LHCN-M2 (cell line): Measurements from ENCODE around the gene ZFP69. TPM values are rescaled to one million over a fixed set of nuclear protein-coding genes. Genes with fewer than 3 reads are reported as not detected.

ENCODE experiments used
- DNase-seq: peaks from one replicate; pipeline ENCODE4 v3.0.0-alpha.2; 2012; ENCODE audit warnings: low read depth
- total RNA-seq: library from RNA; depleted of rRNA; stranded (reverse); fragments of >200 nt; gene quantifications from 2 replicates; pipeline ENCODE4 v1.2.3, GENCODE V29; 2014; rRNA removed

Gene ZFP69
- total RNA-seq, 1 experiment from 2014 or later = 2.2 TPM

DNA sequence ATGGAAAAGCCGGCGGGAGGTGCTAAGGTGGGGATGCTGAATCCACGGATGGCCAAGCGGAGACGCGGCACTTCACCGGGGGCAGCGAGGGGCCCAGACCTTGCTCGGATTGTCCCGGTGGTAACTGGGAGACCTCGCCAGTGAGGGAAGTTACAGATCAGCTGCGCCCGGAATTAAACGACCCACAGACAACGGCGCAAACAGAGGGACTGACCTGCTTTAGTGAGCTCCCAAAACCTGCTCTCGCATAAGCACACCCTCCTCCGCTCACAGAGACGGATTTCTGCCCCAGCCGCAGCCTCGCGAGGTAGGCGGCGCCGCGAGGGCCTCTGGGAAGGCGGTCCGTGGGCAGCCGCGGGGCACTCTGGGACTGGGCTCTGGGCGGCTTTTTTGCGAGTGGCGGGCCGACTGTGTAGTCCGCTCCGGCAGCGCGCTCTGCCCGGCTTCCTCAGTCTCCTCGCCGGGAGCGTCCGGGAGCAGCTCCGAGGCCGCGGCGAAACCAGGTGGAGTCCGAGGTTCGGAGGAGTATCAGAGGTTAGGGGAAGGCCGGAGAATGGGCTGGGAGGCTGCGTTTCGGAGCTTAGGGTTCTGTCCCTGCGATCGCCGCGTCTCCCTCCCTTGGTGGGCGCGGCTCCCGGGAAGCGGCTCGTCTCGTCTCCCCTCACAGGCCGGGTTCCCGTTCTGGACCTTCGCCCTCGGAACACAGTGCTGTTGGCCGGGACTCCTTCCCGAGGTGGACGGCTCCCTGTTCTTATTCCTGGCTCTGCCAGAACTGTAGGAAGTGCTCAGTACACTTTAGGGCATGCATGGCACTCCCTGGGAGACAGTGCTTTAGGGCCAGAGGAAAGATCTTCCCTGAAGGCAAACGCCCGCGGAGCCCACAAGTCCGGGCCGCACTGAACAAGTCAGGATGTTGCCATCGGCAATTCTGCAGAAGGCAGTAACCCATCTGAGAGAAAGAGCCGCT lies 31.6 kb downstream of the ZFP69 start, which contains the start of gene EXO5:
Gene EXO5 (plus strand): TSS at position 393 of the 967 bp plus-strand sequence. CDS start 5,778 bp downstream, outside the sequence.
- peak; percentile 76 for DNase-seq

DNA sequence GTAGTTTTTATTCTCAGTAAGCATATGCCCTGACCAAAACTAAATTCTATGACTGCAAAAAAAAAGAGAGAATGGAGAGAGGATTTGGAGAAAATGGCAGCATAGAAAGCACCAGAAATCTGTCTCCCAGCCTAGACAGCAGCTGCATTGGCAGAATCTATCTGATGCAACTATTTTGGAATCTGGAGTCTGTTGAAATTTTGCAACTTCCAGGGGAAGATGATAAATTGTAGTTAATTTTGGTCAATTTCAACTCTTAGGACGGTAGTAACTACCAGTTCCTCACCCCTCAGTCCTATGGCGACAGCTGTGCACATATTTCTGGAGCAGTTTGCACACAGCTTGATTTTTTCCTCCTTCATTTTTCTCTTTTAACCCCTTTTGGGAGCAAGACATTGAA lies 42.4 kb downstream of the ZFP69 start:
- no peak for DNase-seq

DNA sequence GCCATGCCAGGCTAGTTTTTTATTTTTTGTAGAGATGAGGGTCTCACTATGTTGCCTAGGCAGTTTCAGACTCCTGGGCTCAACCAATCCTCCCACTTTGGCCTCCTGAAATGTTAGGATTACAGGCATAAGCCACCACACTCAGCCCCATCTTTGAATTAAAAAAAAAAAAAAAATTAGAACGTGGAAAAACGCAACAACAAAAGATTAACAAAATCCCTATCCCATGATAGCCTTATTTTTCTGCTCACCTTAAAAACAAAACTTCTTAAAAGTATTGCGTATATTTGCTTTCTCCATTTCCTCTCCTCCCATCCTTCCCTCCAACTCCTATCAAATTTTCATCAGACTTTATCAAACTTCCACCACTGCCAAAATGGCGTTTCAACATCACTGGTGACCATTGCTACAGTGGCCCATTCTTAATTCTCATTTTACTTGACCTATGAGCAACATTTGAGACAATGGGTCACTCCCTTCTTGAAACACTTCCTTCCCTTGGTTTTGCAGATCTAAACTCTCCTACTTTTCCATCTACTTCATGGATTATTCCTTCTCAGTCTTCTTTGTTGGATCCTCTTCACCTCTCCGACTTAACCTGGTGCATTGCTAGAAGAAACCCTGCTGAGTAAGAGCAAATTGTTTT lies 53.8 kb downstream of the ZFP69 start:
- DNase-seq = no peak

DNA sequence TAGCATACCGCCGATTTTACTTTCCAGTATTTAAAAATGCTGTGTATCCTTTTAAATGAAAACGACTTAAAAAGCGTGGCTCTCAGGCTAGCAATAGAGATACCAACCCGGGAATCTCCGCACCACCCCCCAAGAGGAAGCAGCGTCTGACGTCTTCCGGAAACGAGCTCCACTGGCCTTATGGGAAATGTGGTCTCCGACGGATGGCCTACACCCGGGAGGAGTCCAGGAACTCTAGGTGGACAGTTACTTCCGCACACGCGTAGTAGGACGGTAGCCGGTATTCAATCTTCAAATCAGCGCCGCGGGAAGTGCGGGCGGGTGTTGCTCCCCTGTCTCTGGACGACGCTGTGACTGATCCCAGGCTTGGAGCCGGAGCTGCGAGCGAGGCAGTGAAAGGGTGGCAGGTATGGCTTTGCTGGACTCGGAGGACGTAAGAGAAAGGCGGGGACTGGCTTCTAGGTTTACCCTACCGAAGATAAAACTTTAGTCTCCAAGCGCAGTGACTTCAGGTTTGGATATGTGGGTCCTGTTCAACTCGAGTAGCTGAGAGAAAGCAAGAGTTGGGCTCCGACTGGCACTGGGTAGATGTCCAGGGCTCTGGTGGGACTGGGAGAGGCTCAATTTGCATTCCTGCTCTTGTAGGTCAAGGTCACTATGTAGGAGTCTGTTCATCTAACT lies 54.4 kb downstream of the ZFP69 start, which contains the start of gene ZNF684:
Gene ZNF684 (plus strand): TSS at position 257 of the 681 bp plus-strand sequence. CDS start 1,530 bp downstream, outside the sequence.
- DNase-seq = peak; percentile 95

DNA sequence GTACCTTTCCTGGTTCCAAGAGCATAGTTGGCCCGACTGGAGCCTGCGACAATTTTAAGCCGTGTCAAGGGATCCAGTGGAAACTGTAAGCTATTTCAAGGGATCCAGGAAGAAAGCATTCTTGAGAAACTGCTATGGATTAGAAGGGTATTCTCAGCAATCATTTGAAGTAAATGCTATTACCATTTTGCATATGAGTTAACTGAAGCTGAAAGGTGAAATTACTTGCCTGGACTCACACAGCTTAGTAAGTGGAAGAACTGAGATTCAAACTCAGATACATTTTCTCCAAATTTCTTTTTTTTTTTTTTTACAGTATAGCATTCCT lies 54.9 kb downstream of the ZFP69 start:
- DNase-seq = no peak

DNA sequence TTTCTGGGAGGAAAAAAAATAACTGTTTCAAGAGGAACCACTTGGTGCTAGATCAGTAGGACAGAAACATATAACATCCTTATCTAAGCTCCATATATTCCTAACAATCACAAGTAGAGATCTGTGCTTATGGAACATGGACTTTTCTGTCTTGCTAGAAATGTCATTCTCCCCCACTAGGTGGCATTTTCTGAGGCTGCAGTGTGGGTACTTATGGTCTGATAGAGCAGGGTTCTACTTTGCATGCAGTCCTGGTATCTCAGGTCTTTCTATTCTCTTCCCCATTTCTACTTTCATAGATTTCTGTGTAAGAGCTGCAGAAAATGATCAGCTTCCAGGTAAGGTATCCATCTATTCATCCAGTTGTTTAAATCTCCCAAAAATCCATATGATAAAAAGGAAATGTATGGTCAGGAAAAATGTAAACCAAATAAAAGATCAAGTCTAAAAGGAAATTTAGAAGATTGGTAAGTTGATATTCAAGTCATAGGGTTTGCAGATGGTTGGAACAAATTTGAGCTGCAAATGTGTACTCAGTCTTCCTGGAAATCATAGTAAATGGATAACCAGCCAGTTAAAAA lies 55.8 kb downstream of the ZFP69 start:
- DNase-seq = peak; percentile 58

DNA sequence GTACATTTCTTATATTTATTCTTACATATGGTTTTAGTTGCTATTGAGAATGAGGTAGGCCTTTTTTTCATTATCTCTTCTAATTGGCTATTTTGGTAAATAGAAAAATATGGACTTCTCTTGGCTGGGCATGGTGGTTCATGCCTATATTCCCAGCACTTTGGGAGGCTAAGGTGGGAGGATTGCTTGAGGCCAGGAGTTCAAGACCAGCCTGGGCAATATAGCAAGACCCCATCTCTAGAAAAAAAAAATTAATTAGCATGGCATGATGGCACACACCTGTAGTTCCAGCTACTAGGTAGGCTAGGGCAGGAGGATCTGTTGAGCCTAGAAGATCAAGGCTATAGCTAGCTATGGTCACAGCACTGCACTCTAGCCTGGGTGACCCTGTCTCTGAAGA lies 57.5 kb downstream of the ZFP69 start:
- no peak for DNase-seq

DNA sequence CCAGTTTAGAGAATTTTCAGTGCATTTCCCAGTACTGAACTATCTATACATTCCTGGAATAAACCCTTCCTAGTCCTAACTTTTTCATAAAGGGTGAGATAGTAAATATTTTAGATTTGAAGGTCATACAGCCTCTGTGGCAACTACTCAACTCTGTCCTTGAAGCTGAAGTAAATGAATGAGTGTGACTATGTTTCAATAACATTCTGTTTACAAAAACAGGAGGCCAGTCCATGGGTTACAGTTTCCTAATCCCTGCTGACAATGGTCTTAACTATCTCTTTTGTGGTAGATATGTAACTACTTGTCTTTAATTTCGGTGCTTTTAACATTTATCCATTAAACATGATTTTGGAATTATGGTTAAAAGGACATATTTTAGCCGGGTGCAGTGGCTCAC lies 58.6 kb downstream of the ZFP69 start:
- DNase-seq = no peak

DNA sequence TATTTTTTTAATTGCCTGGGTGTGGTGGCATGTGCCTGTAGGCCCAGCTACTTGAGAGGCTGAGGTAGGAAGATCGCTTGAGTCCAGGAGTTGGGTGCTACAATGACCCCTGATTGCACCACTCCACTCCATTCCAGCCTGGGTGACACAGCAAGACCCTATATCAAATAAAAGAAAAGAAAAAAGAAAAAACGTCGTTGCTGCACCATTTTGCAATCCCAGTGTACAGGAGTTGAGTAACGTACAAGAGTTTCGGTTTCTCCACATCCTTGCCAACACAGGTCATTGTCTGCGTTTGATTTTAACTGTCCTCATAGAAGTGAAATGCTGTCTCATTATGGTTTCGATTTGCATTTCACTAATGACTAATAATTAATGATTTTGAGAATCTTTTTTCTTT lies 62.2 kb downstream of the ZFP69 start:
- DNase-seq = no peak

Other genes with a start within 250 kb of the ZFP69 start
- gene TMCO2, start 229.4 kb upstream of the ZFP69 start, total RNA-seq = not detected in 2 replicates
- gene ZMPSTE24, start 219.1 kb upstream of the ZFP69 start, total RNA-seq = 53.0 and 56.5 TPM in 2 replicates
- gene COL9A2, start 160.0 kb upstream of the ZFP69 start, total RNA-seq = not detected in 2 replicates
- gene SMAP2, start 103.6 kb upstream of the ZFP69 start, total RNA-seq = 34.9 and 35.1 TPM in 2 replicates
- 4.9 and 6.8 TPM in 2 replicates for gene ZFP69B, start 26.8 kb upstream of the ZFP69 start, total RNA-seq
- 16.5 and 18.4 TPM in 2 replicates for gene EXO5, start 31.5 kb downstream of the ZFP69 start, total RNA-seq
- 4.8 and 7.5 TPM in 2 replicates for gene ZNF684, start 54.3 kb downstream of the ZFP69 start, total RNA-seq
- gene RIMS3, start 188.4 kb downstream of the ZFP69 start, total RNA-seq = 0.11 and 0.19 TPM in 2 replicates
- 31.3 and 33.1 TPM in 2 replicates for gene NFYC, start 214.4 kb downstream of the ZFP69 start, total RNA-seq